Neural cell (in vitro differentiated cells): ENCODE data around the gene SAC3D1.
"Not testable (repeated sequence)": the region's sequence is repeated elsewhere in the genome, so short reads cannot be mapped to it uniquely, and the experiment has no call there.

Source experiments
- EP300 ChIP-seq: fragments of 450-650 bp; conservative IDR thresholded peaks from 2 replicates; pipeline ENCODE4 v1.6.1; 2014; ENCODE audit warnings: antibody characterized with exemption, mild to moderate bottlenecking, moderate library complexity; ENCODE audit not compliant: poor library complexity, severe bottlenecking
- EZH2 ChIP-seq: fragments of 200-600, 300-800 bp; shearing (Covaris generic), sonication (generic); IDR thresholded peaks from 2 replicates; pipeline ENCODE4 v1.6.1; 2014; ENCODE audit warnings: antibody characterized with exemption, low read length, borderline replicate concordance, mild to moderate bottlenecking; ENCODE audit not compliant: insufficient read depth, poor library complexity, severe bottlenecking
- MXI1 ChIP-seq: fragments of 450-650 bp; conservative IDR thresholded peaks from 2 replicates; pipeline ENCODE4 v1.6.1; 2014; ENCODE audit warnings: antibody characterized with exemption, mild to moderate bottlenecking; ENCODE audit not compliant: poor library complexity, severe bottlenecking
- POLR2AphosphoS5 ChIP-seq: IDR thresholded peaks from 2 replicates; pipeline ENCODE4 v1.6.1; 2012
- RAD21 ChIP-seq: fragments of 450-650 bp; conservative IDR thresholded peaks from 2 replicates; pipeline ENCODE4 v1.6.1; 2014; ENCODE audit warnings: antibody characterized with exemption, mild to moderate bottlenecking, moderate library complexity
- SMC3 ChIP-seq: fragments of 450-650 bp; conservative IDR thresholded peaks from 2 replicates; pipeline ENCODE4 v1.6.1; 2014; ENCODE audit warnings: antibody characterized with exemption, mild to moderate bottlenecking, moderate library complexity; ENCODE audit not compliant: poor library complexity
- TAF1 ChIP-seq: IDR thresholded peaks from 2 replicates; pipeline ENCODE4 v1.6.1; 2012; ENCODE audit warnings: low read depth
- TF ChIP-seq, protein P1 (sequence below): fragments of 450-650 bp; IDR thresholded peaks from 2 replicates; pipeline ENCODE4 v1.5.1; 2014; ENCODE audit warnings: antibody characterized with exemption, mild to moderate bottlenecking, moderate library complexity; ENCODE audit not compliant: poor library complexity, severe bottlenecking
- TF ChIP-seq, protein P2 (sequence below): IDR thresholded peaks from 2 replicates; pipeline ENCODE4 v1.6.1; 2012; ENCODE audit warnings: borderline replicate concordance

DNA sequence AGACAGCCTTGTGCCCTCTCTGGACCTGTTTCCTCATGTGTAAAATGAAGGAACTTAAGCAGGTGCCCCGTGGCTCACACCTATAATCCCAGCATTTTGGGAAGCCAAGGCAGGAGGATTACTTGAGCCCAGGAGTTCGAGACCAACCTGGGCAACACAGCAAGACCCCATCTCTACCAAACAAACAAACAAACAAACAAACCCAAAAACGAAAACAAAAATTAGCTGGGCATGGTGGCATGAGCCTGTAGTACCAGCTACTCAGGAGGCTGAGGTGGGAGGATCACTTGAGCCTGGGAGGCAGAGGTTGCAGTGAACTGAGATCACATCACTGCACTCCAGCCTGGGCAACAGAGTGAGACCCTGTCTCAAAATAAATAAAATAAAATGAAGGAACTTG lies 37.0 kb upstream of the SAC3D1 start:
- TF ChIP-seq, protein P1, sequence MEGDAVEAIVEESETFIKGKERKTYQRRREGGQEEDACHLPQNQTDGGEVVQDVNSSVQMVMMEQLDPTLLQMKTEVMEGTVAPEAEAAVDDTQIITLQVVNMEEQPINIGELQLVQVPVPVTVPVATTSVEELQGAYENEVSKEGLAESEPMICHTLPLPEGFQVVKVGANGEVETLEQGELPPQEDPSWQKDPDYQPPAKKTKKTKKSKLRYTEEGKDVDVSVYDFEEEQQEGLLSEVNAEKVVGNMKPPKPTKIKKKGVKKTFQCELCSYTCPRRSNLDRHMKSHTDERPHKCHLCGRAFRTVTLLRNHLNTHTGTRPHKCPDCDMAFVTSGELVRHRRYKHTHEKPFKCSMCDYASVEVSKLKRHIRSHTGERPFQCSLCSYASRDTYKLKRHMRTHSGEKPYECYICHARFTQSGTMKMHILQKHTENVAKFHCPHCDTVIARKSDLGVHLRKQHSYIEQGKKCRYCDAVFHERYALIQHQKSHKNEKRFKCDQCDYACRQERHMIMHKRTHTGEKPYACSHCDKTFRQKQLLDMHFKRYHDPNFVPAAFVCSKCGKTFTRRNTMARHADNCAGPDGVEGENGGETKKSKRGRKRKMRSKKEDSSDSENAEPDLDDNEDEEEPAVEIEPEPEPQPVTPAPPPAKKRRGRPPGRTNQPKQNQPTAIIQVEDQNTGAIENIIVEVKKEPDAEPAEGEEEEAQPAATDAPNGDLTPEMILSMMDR: not testable (repeated sequence)
- not testable (repeated sequence) for TF ChIP-seq POLR2AphosphoS5, TAF1, RAD21, EZH2, EP300, SMC3, MXI1
- TF ChIP-seq, protein P2, sequence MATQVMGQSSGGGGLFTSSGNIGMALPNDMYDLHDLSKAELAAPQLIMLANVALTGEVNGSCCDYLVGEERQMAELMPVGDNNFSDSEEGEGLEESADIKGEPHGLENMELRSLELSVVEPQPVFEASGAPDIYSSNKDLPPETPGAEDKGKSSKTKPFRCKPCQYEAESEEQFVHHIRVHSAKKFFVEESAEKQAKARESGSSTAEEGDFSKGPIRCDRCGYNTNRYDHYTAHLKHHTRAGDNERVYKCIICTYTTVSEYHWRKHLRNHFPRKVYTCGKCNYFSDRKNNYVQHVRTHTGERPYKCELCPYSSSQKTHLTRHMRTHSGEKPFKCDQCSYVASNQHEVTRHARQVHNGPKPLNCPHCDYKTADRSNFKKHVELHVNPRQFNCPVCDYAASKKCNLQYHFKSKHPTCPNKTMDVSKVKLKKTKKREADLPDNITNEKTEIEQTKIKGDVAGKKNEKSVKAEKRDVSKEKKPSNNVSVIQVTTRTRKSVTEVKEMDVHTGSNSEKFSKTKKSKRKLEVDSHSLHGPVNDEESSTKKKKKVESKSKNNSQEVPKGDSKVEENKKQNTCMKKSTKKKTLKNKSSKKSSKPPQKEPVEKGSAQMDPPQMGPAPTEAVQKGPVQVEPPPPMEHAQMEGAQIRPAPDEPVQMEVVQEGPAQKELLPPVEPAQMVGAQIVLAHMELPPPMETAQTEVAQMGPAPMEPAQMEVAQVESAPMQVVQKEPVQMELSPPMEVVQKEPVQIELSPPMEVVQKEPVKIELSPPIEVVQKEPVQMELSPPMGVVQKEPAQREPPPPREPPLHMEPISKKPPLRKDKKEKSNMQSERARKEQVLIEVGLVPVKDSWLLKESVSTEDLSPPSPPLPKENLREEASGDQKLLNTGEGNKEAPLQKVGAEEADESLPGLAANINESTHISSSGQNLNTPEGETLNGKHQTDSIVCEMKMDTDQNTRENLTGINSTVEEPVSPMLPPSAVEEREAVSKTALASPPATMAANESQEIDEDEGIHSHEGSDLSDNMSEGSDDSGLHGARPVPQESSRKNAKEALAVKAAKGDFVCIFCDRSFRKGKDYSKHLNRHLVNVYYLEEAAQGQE: not testable (repeated sequence)
